Testis (tissue), 3 donors: ENCODE results near the gene RBM24. TPM values are rescaled to one million over a fixed set of nuclear protein-coding genes. Genes with fewer than 3 reads are reported as not detected.
A peak's percentile ranks its signal among the peaks of the same experiment; 100 is the strongest.

ENCODE experiments used
- DNase-seq: peaks from one replicate; pipeline ENCODE4 v3.0.0-alpha.2; 2019
- H3K27ac ChIP-seq, 2 donors: fragments of 200-600 bp; sonication (generic); one replicate each; pipeline ENCODE4 v1.5.1; 2019
- H3K27me3 ChIP-seq: fragments of 200-600 bp; sonication (generic); one replicate; pipeline ENCODE4 v1.5.1; 2019
- H3K36me3 ChIP-seq: fragments of 200-600 bp; sonication (generic); one replicate; pipeline ENCODE4 v1.5.1; 2017; ENCODE audit warnings: low read depth; ENCODE audit errors: missing control alignments
- H3K4me1 ChIP-seq: fragments of 200-600 bp; sonication (generic); one replicate; pipeline ENCODE4 v1.5.1; 2019
- H3K4me3 ChIP-seq, 2 donors: fragments of 200-600 bp; sonication (generic); one replicate each; pipeline ENCODE4 v1.5.1; 2017 to 2019
- H3K9me3 ChIP-seq: fragments of 200-600 bp; sonication (generic); one replicate; pipeline ENCODE4 v1.5.1; 2017
- CTCF ChIP-seq, 3 experiments: fragments of 450-650 bp in 2 of 3; fragments of 200-600 bp in 1 of 3; sonication (generic) in 1 of 3; IDR thresholded peaks; one replicate each; pipeline ENCODE4 v1.5.1; 2016 to 2019; ENCODE audit warnings: antibody characterized with exemption in 3 of 3, mild to moderate bottlenecking in 2 of 3, moderate library complexity in 1 of 3
- POLR2A ChIP-seq: fragments of 450-650 bp; IDR thresholded peaks from one replicate; pipeline ENCODE4 v1.6.1; 2017; ENCODE audit warnings: antibody characterized with exemption, mild to moderate bottlenecking, moderate library complexity
- WGBS, 2 donors: methylation state at CpG; one replicate each; pipeline ENCODE4 v1.1.5; 2018; 5-methylcytosine and 5-hydroxymethylcytosine counted together
- intact Hi-C: fragments of 100-400 bp; cut with DNase I; formaldehyde crosslinking; loops from one replicate; pipeline ENCODE4 v1.15.1; 2023; ENCODE audit warnings: low total_unique reads
- polyA plus RNA-seq: library from polyadenylated mRNA; stranded (reverse); fragments of 350-450 nt; fragmentation: Illumina TruSeq; extraction: RNeasy Lipid Tissue Mini Kit (QIAGEN cat#74804); gene quantifications from one replicate; pipeline ENCODE4 v1.2.3, GENCODE V29; 2014; ENCODE audit warnings: low read depth, low replicate concordance; ENCODE audit not compliant: insufficient read depth
- total RNA-seq, 2 donors: library from RNA; depleted of rRNA; stranded (reverse); fragments of >200 nt; gene quantifications; one replicate each; pipeline ENCODE4 v1.2.3, GENCODE V29; 2016

Gene RBM24
- total and polyA plus RNA-seq, 3 donors from 2014 or later, result 8.9 to 18.6 (median 9.1) TPM

- intact Hi-C loops, result no loop called here
- no peak overlapping the region for H3K27ac ChIP-seq
- H3K9me3 ChIP-seq, result no peaks in the 10 kb centered on the region
- peaks cover under 1% of the 10 kb centered on the region for H3K4me1 ChIP-seq
- H3K27me3 ChIP-seq, result no peaks in the 10 kb centered on the region
- no peak for TF ChIP-seq POLR2A
- no peak overlapping the region for H3K4me3 ChIP-seq
- H3K36me3 ChIP-seq, result no peaks in the 10 kb centered on the region
- 80 to 83% methylated on average over 3 of the region's 3 CpGs for WGBS, 2 donors
- DNase-seq, result no peak
Observed at GRCh38 chr6:17276766-17277165, 4.4 kb upstream of the RBM24 start.

GRCh38 chr6:17277256-17277655 lies 3.9 kb upstream of the RBM24 start:
- intact Hi-C loops, result no loop called here
- no peak overlapping the region for H3K4me3 ChIP-seq
- no peak overlapping the region for H3K27ac ChIP-seq
- TF ChIP-seq CTCF (IDR thresholded peaks at IDR 0.05), result no peak
- no peak for TF ChIP-seq POLR2A
- WGBS, 2 donors, result 85 to 95% methylated on average over 2 of the region's 2 CpGs
- DNase-seq, result no peak
- no peaks in the 10 kb centered on the region for H3K9me3 ChIP-seq
- H3K27me3 ChIP-seq, result no peaks in the 10 kb centered on the region
- no peaks in the 10 kb centered on the region for H3K36me3 ChIP-seq
- peaks cover 4% of the 10 kb centered on the region for H3K4me1 ChIP-seq

- peaks cover 4% of the 10 kb centered on the region for H3K4me1 ChIP-seq
- DNase-seq, result no peak
- intact Hi-C loops, result no loop called here
- TF ChIP-seq POLR2A (no peak), CTCF (IDR thresholded peaks at IDR 0.05) (no peak)
- H3K27me3 ChIP-seq, result no peaks in the 10 kb centered on the region
- no peaks in the 10 kb centered on the region for H3K36me3 ChIP-seq
- no peak overlapping the region for H3K4me3 ChIP-seq
- WGBS, 2 donors, result 64 to 68% methylated on average over 10 of the region's 10 CpGs
- no peak overlapping the region for H3K27ac ChIP-seq
- no peaks in the 10 kb centered on the region for H3K9me3 ChIP-seq
Observed at GRCh38 chr6:17278289-17279063, 2.7 kb upstream of the RBM24 start.

GRCh38 chr6:17280138-17280537 lies 1.0 kb upstream of the RBM24 start:
- DNase-seq, result no peak
- Histone ChIP-seq H3K4me3 (peak overlapping the region; percentile 61 to 69), H3K9me3 (no peaks in the 10 kb centered on the region), H3K36me3 (no peaks in the 10 kb centered on the region), H3K4me1 (peaks cover 4% of the 10 kb centered on the region), H3K27ac (peak overlapping the region; percentile 39 to 43), H3K27me3 (no peaks in the 10 kb centered on the region)
- intact Hi-C loops, result no loop called here
- 35 to 45% methylated on average over 11 of the region's 11 CpGs for WGBS, 2 donors
- TF ChIP-seq CTCF (IDR thresholded peaks at IDR 0.05) (no peak), POLR2A (no peak)

GRCh38 chr6:17280552-17281090 lies 540 bp upstream of the RBM24 start:
- Histone ChIP-seq H3K36me3 (no peaks in the 10 kb centered on the region), H3K9me3 (no peaks in the 10 kb centered on the region), H3K27ac (peak overlapping the region; percentile 39 to 43), H3K27me3 (no peaks in the 10 kb centered on the region), H3K4me1 (peaks cover 4% of the 10 kb centered on the region), H3K4me3 (peak overlapping the region; percentile 61 to 69)
- TF ChIP-seq CTCF (IDR thresholded peaks at IDR 0.05), result no peak
- no peak for TF ChIP-seq POLR2A
- intact Hi-C loops, result no loop called here
- 7% methylated on average over 17 to 39 of the region's 55 CpGs for WGBS, 2 donors
- DNase-seq, result peak; percentile 30
